Activated CD4-positive, alpha-beta T cell treated with anti-CD3 and anti-CD28 coated beads for 4 hours (primary cell): ENCODE data around the gene BMPR1A.

Experiments
- DNase-seq, 2 donors: peaks; one replicate each; pipeline ENCODE4 v3.0.0-alpha.2; 2020

BMPR1A gene

GRCh38 chr10:86768412-86769062, 12.1 kb downstream of the BMPR1A start:
- no peak for DNase-seq

DNA sequence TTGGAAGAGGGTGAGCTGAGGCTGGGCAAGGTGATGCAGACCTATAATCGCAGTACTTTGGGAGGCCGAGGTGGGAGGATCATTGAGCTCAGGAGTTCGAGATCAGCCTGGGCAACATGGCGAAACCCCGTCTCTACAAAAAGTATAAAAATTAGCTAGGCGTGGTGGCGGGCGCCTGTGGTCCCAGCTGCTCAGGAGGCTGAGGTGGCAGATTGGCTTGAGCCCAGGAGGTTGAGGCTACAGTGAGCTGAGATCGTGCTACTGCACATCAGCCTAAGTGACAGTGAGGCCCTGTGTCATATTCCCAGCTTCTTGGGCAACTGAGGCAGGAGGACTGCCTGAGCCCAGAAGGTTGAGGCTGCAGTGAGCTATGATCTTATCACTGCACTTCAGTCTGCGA, 13.6 kb downstream of the BMPR1A start:
- no peak for DNase-seq

DNA sequence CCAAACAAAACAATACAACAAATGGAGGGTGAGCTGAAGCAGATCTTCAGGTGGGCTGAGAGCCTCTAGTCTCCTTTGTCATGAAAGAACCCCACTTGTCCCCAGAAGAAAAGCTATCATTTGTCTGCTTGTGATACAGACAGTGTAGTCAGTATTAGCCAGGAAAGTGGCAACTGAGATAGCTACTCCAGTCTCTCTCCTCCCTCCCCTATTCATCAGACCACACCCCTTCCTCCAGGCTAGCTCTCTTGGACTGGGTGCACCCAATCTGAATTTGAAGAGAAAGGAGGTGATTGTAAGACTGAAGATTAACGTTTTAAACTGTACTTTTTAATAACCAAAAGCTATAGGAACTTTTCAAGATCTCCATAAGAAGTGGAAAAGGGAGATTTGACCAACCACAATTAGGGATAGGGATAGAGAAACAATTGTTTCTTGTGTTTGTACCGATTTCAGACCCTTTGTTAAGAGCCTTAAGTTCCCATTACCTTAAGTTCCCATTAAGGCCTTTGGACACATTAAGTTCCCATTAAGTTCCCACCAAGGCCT, 14.1 kb downstream of the BMPR1A start:
- DNase-seq = no peak

DNA sequence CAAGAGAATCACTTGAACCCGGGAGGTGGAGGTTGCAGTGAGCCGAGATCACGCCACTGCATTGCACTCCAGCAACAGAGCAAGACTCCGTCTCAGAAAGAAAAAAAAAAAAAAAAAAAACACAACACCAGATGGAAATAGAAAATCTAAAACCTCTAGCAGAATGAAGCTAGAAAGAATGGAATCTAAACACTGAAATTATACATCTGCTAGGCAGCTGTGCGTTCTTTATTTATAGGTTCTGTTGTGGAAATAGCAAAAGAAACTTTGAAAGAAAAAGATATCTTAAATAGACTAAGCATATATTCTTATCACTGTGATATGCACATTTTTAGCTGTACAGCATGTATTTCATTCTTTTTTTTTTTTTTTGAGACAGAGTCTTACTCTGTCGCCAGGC, 17.1 kb downstream of the BMPR1A start:
- no peak for DNase-seq

GRCh38 chr10:86775056-86775869, 18.8 kb downstream of the BMPR1A start:
- DNase-seq = no peak

DNA sequence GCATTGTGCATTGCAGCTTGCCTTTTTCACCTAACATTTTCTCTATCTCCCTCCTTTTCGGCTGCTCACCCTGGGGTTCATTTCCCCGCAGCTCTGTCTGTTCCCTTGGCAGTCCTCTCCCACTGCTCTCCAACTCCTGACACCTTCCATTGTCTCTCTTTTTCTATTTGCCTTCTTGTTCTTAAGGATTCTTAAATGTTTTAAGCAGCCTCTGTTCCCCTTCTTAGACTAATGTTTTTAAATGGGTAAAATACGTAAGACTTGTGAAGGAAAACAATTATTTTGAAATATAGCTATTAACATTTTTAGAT, 19.4 kb downstream of the BMPR1A start:
- no peak for DNase-seq

DNA sequence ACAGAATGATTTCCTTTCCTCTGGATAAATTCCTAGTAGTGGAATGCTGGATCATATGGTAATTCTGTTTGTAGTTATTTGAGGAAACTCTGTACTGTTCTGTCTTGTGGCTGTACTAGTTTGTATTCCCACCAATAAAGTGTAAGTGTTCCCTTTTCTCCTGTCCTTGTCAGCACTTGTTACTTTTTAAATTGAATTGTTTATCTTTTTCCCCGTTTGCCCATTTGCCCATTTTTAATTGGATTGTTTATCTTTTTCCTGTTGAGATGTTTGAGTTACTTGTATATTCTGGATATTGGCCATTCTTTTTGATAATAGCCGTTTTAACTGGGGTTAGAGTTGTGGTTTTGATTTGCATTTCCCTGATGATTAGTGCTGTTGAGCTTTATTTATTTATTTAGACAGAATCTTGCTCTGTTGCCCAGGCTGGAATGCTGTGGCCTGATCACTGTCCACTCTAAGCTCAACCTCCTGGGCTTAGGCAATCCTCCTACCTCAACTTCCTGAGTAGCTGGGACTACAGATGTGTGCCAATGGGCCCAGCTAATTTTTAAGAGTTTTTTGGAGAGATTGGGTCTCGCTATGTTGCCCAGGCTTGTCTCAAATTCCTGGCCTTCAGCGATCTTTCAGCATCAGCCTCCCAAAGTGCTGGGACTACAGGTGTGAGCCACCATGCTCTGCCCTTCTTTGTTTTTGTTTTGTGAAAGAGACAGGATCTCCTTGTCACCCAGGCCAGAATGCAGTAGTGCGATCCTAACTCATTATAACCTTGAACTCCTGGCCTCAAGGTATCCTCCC, 23.0 kb downstream of the BMPR1A start:
- DNase-seq = no peak

DNA sequence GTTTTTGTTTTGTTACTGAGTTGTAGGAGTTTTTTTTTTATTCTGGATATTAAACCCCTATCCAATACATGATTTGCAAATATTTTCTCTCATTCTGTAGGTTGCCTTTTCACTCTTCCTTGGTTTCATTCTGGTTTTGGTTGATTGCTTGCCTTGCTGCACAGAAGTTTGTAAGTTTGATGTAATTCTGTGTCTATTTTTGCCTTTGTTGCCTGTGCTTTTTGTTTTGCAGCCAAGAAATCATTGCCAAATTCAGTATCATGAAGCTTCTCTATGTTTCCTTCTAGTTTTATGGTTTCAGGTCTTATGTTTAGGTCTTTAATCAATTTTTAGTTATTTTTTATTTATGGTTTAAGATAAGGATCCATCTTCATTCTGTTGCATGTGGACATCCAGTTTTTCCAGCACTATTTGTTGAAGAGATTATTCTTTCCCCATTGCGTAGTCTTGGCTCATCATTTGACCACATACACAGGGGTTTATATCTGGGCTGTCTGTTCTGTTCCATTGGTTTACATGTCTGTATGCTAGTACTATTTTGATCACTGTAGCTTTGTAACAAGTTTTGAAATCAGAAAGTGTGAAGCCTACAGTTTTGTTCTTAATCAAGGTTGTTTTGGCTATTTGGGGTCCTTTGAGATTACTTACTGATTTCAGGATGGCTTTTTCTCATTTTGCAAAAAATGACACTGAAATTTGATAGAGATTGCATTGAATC, 26.4 kb downstream of the BMPR1A start:
- DNase-seq = no peak

DNA sequence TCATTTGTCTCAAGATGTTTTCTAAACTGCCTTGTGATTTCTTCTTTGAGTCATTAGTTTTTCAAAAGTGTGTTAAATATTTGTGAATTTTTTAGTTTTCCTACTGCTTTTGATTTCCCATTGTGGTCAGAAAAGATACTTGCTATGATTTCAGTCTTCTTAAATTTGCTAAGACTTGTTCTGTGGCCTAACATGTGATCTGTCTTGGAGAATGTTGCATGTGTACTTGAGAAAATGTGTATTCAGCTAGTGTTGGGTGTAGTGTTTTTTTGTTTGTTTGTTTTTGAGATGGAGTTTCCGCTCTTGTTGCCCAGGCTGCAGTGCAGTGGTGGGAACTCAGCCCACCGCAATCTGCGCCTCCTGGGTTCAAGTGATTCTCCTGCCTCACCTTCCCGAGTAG, 28.6 kb downstream of the BMPR1A start:
- DNase-seq = no peak

DNA sequence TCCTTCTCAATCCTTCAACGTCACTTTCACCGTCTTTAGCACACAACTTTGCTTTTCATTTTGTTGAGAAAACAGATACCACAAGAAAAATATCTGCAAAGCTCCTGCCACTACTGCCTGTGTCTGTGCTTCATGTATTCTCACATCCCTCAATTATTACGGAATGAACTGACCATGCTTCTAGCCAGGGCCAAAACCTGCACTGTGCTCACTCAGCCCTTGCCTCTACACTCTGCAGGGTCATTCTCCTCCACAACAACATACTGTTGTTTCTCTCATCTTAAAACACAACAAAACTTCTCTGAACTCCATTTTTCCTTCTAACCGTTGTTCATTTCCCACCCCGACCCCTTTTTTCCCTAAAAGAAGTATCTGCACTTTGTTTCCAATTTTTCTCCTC, 29.5 kb downstream of the BMPR1A start:
- no peak for DNase-seq

- DNase-seq = no peak
Observed at GRCh38 chr10:86786368-86786767, 29.9 kb downstream of the BMPR1A start.

GRCh38 chr10:86790394-86790793, 34.0 kb downstream of the BMPR1A start:
- no peak for DNase-seq

DNA sequence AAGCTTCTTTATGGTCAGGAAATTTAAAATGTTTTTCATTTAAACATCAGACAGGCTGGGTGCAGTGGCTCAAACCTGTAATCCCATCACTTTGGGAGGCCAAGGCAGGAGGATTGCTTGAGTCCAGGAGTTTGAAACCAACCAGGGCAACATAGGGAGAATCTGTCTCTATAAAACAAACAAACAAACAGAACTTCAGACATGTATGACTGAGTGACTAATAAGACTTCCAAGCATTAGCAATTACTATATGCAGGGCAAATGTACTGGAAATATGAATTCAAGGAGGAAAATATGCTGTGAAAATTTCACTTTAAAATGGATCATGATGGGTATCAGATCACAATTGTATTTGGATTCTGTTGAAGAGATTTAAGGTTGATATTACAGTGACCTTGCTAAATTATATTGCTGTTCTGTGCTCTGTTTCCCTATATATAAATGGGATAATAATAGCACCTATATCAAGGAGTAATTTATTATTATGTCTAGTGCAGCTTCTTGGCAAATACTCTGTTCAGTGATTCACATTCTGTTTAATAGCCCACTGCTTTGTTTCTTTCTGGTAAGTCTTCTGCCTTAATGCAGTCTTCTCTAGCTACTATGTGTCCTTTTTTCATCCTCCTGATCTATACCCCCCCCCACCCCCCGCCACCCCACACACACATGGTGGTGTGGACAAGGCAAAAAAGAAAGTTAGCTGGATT, 36.2 kb downstream of the BMPR1A start:
- no peak for DNase-seq

DNA sequence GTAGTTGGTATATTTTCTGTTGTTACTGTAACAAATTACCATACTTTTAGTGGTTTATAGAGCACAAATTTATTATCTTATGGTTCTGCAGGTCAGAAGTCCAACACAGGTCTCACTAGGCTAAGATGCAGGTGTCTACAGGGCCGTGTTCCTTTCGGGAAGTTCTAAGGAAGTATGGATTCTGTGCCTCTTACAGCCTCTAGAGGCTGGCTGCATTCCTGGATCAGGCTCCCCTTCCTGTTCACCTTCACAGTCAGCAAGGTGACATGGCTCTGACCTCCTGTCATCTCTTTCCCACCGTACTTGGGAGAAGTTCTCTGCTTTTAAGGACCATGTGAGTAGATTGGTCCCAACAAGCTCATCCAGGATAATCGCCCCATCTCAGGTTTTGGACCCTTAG, 37.3 kb downstream of the BMPR1A start:
- DNase-seq = no peak

GRCh38 chr10:86795353-86795752, 38.9 kb downstream of the BMPR1A start:
- DNase-seq = no peak

DNA sequence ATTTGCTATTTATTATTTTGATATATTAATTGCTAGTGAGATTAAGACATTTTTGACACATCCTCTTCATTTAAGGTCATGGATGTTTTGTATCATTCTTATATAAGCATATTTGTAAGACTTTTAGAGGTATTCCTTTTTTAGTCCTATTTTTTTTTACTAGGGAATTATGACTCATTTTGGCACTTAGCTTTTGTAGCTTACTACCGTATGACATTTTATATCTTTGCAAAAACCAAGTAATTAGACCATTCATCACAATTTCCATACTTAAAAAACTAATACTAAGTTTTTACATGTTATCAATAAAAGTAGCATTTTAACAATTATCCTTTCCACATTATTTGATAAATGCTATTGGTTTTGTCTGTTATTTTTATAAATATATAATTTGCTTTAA, 41.6 kb downstream of the BMPR1A start:
- no peak for DNase-seq

DNA sequence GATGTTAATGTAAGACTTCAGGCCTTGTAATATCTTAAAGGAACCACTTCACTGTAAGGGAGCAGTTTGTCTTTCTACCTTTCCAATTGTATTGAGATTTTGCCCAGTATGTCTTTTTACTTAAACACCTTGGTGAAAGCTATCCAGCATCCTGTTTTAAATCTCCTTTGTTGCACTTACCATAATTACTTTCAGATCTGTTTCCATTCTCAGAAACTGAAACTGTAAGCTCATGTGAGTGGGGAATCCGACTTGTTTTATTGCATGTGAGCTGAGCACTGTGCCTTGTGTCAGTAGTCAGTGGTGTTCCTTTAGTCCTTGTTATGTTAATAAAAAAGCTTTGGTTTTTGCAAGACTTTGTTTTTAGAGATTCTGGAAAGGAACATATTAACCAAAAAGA, 42.2 kb downstream of the BMPR1A start:
- DNase-seq = no peak

GRCh38 chr10:86799188-86799845, 42.9 kb downstream of the BMPR1A start:
- DNase-seq = no peak

- no peak for DNase-seq
Observed at GRCh38 chr10:86801995-86802394, 45.6 kb downstream of the BMPR1A start.

- no peak for DNase-seq
Observed at GRCh38 chr10:86802473-86803108, 46.2 kb downstream of the BMPR1A start.

- DNase-seq = no peak
Observed at GRCh38 chr10:86803156-86803555, 46.7 kb downstream of the BMPR1A start.
